Measurements from ENCODE around the gene TRMU.

Gene TRMU

GRCh38 chr22:46346680-46347405, 11.3 kb downstream of the TRMU start:
- H3K9ac ChIP-seq (ENCODE audit: low read length) = no peak overlapping the region
- peaks cover 69% of the 10 kb centered on the region for H3K36me3 ChIP-seq (ENCODE audit: insufficient read depth, low read length)
- H3K27ac ChIP-seq (ENCODE audit: low read depth, low read length) = no peak overlapping the region

GRCh38 chr22:46347646-46348045, 12.1 kb downstream of the TRMU start:
- Histone ChIP-seq H3K9ac (ENCODE audit: low read length) (no peak overlapping the region), H3K27ac (ENCODE audit: low read depth, low read length) (no peak overlapping the region), H3K36me3 (ENCODE audit: insufficient read depth, low read length) (peaks cover 77% of the 10 kb centered on the region), H3K4me1 (ENCODE audit: insufficient read depth, low read length) (no peaks in the 10 kb centered on the region), H3K4me3 (ENCODE audit: low read depth in 1 of 2, low read length in 2 of 2) (no peak overlapping the region), H3K9me3 (ENCODE audit: low read length) (no peaks in the 10 kb centered on the region), H3K27me3 (ENCODE audit: control insufficient read depth in 1 of 2, insufficient read depth in 2 of 2, low read length in 2 of 2) (no peaks in the 10 kb centered on the region)

More at GRCh38 chr22:46346680-46347405, 11.3 kb downstream of the TRMU start:
- Histone ChIP-seq H3K4me3 (ENCODE audit: low read depth in 1 of 2, low read length in 2 of 2) (no peak overlapping the region), H3K4me1 (ENCODE audit: insufficient read depth, low read length) (no peaks in the 10 kb centered on the region), H3K27me3 (ENCODE audit: control insufficient read depth in 1 of 2, insufficient read depth in 2 of 2, low read length in 2 of 2) (no peaks in the 10 kb centered on the region), H3K9me3 (ENCODE audit: low read length) (no peaks in the 10 kb centered on the region)

- no peak overlapping the region for H3K9ac ChIP-seq (ENCODE audit: low read length)
- peaks cover 78% of the 10 kb centered on the region for H3K36me3 ChIP-seq (ENCODE audit: insufficient read depth, low read length)
- H3K9me3 ChIP-seq (ENCODE audit: low read length) = no peaks in the 10 kb centered on the region
- no peaks in the 10 kb centered on the region for H3K4me1 ChIP-seq (ENCODE audit: insufficient read depth, low read length)
- no peaks in the 10 kb centered on the region for H3K27me3 ChIP-seq (ENCODE audit: control insufficient read depth in 1 of 2, insufficient read depth in 2 of 2, low read length in 2 of 2)
- no peak overlapping the region for H3K4me3 ChIP-seq (ENCODE audit: low read depth in 1 of 2, low read length in 2 of 2)
- H3K27ac ChIP-seq (ENCODE audit: low read depth, low read length) = no peak overlapping the region
Measured at GRCh38 chr22:46348099-46348695, 12.7 kb downstream of the TRMU start.

GRCh38 chr22:46349238-46349637, 13.7 kb downstream of the TRMU start:
- Histone ChIP-seq H3K27me3 (ENCODE audit: control insufficient read depth in 1 of 2, insufficient read depth in 2 of 2, low read length in 2 of 2) (no peaks in the 10 kb centered on the region), H3K4me3 (ENCODE audit: low read depth in 1 of 2, low read length in 2 of 2) (no peak overlapping the region), H3K9me3 (ENCODE audit: low read length) (no peaks in the 10 kb centered on the region), H3K4me1 (ENCODE audit: insufficient read depth, low read length) (no peaks in the 10 kb centered on the region), H3K27ac (ENCODE audit: low read depth, low read length) (no peak overlapping the region), H3K36me3 (ENCODE audit: insufficient read depth, low read length) (peaks cover 79% of the 10 kb centered on the region), H3K9ac (ENCODE audit: low read length) (no peak overlapping the region)

DNA sequence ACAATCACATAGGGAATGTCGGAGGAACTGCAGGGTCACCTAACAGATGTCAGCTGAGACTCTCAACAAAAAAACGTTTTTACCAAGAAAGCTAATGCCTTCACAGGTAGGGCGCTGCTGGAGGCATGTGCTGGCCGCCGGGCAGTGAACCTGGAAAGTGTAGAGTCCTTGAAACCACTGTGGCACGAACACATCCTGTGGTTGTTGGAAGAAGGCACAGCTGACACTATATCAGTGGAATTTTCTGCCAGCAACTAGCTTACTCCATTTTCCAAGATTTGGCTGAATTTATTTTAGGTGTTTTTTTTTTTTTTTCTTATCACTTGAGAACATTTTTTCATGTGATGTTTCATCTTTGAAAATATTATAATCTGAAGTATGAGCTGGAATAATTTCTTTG, 14.2 kb downstream of the TRMU start:
- Histone ChIP-seq H3K27ac (ENCODE audit: low read depth, low read length) (no peak overlapping the region), H3K9me3 (ENCODE audit: low read length) (no peaks in the 10 kb centered on the region), H3K36me3 (ENCODE audit: insufficient read depth, low read length) (peaks cover 80% of the 10 kb centered on the region), H3K4me1 (ENCODE audit: insufficient read depth, low read length) (no peaks in the 10 kb centered on the region), H3K4me3 (ENCODE audit: low read depth in 1 of 2, low read length in 2 of 2) (no peak overlapping the region), H3K27me3 (ENCODE audit: control insufficient read depth in 1 of 2, insufficient read depth in 2 of 2, low read length in 2 of 2) (no peaks in the 10 kb centered on the region), H3K9ac (ENCODE audit: low read length) (no peak overlapping the region)

GRCh38 chr22:46350121-46350520, 14.6 kb downstream of the TRMU start:
- Histone ChIP-seq H3K27me3 (ENCODE audit: control insufficient read depth in 1 of 2, insufficient read depth in 2 of 2, low read length in 2 of 2) (no peaks in the 10 kb centered on the region), H3K4me3 (ENCODE audit: low read depth in 1 of 2, low read length in 2 of 2) (no peak overlapping the region), H3K27ac (ENCODE audit: low read depth, low read length) (no peak overlapping the region), H3K9me3 (ENCODE audit: low read length) (no peaks in the 10 kb centered on the region), H3K4me1 (ENCODE audit: insufficient read depth, low read length) (no peaks in the 10 kb centered on the region), H3K36me3 (ENCODE audit: insufficient read depth, low read length) (peaks cover 82% of the 10 kb centered on the region), H3K9ac (ENCODE audit: low read length) (no peak overlapping the region)

- Histone ChIP-seq H3K4me3 (ENCODE audit: low read depth in 1 of 2, low read length in 2 of 2) (no peak overlapping the region), H3K27ac (ENCODE audit: low read depth, low read length) (no peak overlapping the region), H3K9ac (ENCODE audit: low read length) (no peak overlapping the region), H3K36me3 (ENCODE audit: insufficient read depth, low read length) (peaks cover 84% of the 10 kb centered on the region), H3K4me1 (ENCODE audit: insufficient read depth, low read length) (no peaks in the 10 kb centered on the region), H3K9me3 (ENCODE audit: low read length) (no peaks in the 10 kb centered on the region), H3K27me3 (ENCODE audit: control insufficient read depth in 1 of 2, insufficient read depth in 2 of 2, low read length in 2 of 2) (no peaks in the 10 kb centered on the region)
Measured at GRCh38 chr22:46350646-46351045, 15.1 kb downstream of the TRMU start.

DNA sequence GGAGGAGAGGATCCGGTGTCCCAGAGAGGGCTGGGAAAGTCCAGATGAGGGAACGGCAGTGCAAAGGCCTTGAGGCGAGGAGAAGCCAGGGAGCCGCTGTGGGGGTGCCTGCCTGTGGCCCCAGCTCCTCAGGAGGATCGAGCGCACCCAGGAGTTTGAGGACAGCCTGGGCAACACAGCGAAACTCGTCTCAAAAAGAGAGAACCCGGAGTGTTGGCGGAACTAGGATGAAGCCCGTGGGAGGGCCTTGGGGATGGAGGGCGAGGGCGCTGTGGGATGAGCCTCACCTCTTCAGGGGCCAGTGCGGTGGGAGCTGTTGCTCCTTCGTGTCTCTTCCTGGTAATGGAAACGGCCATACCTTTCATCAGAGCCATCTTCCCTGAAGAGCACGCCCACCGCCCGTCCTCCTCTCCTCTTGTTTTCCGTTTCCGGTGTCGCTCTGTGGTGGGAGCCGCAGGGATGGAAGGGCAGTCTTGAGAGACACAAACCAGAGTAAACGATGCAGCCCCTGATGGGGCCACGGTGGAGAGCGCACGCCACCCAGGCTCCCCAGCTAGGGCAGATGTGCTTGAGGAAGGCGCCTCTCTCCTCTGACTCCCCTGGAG, 15.7 kb downstream of the TRMU start:
- Histone ChIP-seq H3K4me3 (ENCODE audit: low read depth in 1 of 2, low read length in 2 of 2) (no peak overlapping the region), H3K9me3 (ENCODE audit: low read length) (no peaks in the 10 kb centered on the region), H3K36me3 (ENCODE audit: insufficient read depth, low read length) (peaks cover 82% of the 10 kb centered on the region), H3K27ac (ENCODE audit: low read depth, low read length) (no peak overlapping the region), H3K9ac (ENCODE audit: low read length) (no peak overlapping the region), H3K27me3 (ENCODE audit: control insufficient read depth in 1 of 2, insufficient read depth in 2 of 2, low read length in 2 of 2) (no peaks in the 10 kb centered on the region), H3K4me1 (ENCODE audit: insufficient read depth, low read length) (no peaks in the 10 kb centered on the region)

DNA sequence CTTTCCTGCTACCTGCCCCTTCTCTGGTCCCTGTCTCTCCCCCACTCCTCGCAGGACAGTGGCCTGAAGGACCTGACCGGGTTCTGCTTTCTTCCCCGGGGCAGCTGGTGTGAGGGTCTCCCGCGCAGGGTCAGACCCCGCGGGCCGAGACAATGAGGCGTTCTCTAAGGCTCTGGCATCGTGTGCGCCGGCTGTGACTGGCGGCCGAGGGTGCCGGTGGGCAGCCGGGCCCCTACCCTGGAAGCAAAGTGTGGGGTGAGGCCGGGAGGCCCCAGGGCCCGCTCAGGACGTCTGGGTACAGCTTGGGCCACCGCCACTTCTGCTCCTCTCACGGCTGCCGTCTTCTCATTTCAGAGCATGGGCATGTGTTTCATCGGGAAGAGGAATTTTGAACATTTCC, 16.3 kb downstream of the TRMU start:
- no peaks in the 10 kb centered on the region for H3K27me3 ChIP-seq (ENCODE audit: control insufficient read depth in 1 of 2, insufficient read depth in 2 of 2, low read length in 2 of 2)
- H3K27ac ChIP-seq (ENCODE audit: low read depth, low read length) = no peak overlapping the region
- no peak overlapping the region for H3K4me3 ChIP-seq (ENCODE audit: low read depth in 1 of 2, low read length in 2 of 2)
- H3K4me1 ChIP-seq (ENCODE audit: insufficient read depth, low read length) = no peaks in the 10 kb centered on the region
- peaks cover 76% of the 10 kb centered on the region for H3K36me3 ChIP-seq (ENCODE audit: insufficient read depth, low read length)
- no peak overlapping the region for H3K9ac ChIP-seq (ENCODE audit: low read length)
- H3K9me3 ChIP-seq (ENCODE audit: low read length) = no peaks in the 10 kb centered on the region

DNA sequence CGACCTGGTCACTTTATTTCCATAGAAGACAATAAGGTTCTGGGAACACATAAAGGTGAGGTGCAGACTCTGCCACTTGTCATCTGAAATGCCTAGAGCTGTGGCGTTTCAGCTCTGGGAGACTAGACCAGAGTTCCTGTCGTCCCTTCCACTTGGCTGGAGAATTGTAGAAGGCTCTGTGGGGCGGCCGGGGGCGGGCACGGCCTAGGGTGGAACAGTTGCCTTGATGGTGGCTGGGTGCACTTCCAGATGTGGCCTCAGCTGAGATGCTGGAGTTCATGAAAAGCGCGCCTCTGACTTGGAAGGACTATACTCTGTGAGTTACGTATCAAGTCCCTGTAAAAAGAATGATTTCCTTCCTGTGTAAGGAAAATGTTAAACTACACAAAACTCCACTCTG, 16.8 kb downstream of the TRMU start:
- Histone ChIP-seq H3K9ac (ENCODE audit: low read length) (no peak overlapping the region), H3K27me3 (ENCODE audit: control insufficient read depth in 1 of 2, insufficient read depth in 2 of 2, low read length in 2 of 2) (no peaks in the 10 kb centered on the region), H3K4me1 (ENCODE audit: insufficient read depth, low read length) (no peaks in the 10 kb centered on the region), H3K4me3 (ENCODE audit: low read depth in 1 of 2, low read length in 2 of 2) (no peak overlapping the region), H3K27ac (ENCODE audit: low read depth, low read length) (no peak overlapping the region), H3K9me3 (ENCODE audit: low read length) (no peaks in the 10 kb centered on the region), H3K36me3 (ENCODE audit: insufficient read depth, low read length) (peaks cover 73% of the 10 kb centered on the region)

DNA sequence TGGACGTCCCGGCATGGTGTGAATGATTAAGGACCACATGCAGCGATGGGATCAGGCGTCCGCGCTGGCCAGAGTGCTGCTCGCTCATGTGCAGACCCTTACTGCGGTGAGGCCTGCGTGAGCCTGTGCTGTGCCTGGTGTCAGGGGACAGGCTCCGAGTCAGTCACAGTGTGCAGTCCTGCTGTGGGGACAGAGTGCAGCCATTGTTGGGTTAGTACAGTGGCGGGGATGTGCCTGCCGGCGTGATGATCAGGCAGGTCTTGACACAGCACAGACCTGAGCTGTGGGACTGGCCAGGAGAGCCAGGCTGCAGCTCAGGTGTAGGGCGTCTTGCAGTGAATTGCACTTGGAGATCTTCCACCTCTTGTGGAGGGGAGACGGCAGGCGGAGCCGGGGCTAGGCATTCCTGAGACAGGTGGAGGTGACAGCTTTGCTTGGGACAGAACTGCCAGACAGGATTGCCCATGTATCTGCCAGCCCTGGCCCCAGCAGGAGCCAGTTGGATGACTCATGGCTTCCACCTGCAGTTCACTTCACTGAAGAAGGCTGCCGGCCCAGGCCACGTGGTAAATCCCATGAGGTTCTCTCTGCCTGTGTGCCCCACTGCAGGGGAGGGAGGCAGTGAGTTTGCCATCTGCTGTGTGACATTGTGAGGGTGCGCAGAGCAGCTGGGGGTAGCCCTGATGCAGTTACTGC, 17.3 kb downstream of the TRMU start:
- Histone ChIP-seq H3K4me1 (ENCODE audit: insufficient read depth, low read length) (no peaks in the 10 kb centered on the region), H3K4me3 (ENCODE audit: low read depth in 1 of 2, low read length in 2 of 2) (no peak overlapping the region), H3K27me3 (ENCODE audit: control insufficient read depth in 1 of 2, insufficient read depth in 2 of 2, low read length in 2 of 2) (no peaks in the 10 kb centered on the region), H3K9ac (ENCODE audit: low read length) (no peak overlapping the region), H3K27ac (ENCODE audit: low read depth, low read length) (no peak overlapping the region), H3K36me3 (ENCODE audit: insufficient read depth, low read length) (peaks cover 68% of the 10 kb centered on the region), H3K9me3 (ENCODE audit: low read length) (no peaks in the 10 kb centered on the region)
